DMS114 treated with DMSO at 0.1 percent for 48 hours (cell line): ENCODE measurements around the gene PAFAH1B2.
"Not testable (repeated sequence)": the region's sequence is repeated elsewhere in the genome, so short reads cannot be mapped to it uniquely, and the experiment has no call there.

Experiments used
- DNase-seq: peaks from one replicate; lab custom pipeline; 2025; ENCODE audit not compliant: unreplicated experiment; lab: John Stamatoyannopoulos, UW

The PAFAH1B2 gene, protein sequence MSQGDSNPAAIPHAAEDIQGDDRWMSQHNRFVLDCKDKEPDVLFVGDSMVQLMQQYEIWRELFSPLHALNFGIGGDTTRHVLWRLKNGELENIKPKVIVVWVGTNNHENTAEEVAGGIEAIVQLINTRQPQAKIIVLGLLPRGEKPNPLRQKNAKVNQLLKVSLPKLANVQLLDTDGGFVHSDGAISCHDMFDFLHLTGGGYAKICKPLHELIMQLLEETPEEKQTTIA

DNA sequence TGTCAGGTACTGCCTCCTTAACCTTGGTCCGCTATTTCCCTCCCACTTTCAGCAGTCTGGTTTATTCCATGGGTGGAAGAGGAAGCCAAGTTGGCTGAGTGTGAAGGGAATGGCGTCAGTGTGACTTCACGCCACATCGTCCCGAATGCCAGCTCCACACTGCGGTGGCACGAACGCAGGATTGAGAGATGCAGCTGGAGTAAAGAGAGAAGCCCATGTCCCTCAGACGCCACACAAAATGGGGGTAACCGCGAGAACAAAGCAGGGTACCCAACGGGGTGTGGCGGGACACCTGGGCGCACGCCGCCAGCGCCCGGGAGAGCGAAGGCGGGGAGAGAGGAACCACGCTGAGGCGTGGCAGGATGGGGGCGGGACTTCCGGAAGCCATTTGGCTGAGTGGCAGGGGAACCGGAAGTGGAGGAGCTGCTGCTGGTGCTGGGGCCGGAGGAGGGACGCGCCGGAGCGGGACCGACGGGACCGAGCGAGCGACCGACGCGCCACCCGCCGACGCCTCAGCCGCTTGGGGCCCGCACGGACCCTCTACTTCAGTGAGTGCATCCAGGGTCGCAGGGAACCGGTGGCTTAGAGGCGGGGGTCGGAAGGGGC is at the start of gene PAFAH1B2:
TSS of gene PAFAH1B2 (plus strand) at position 417 of the 606 bp plus-strand sequence. CDS start 8,161 bp downstream, outside the sequence.
- peak; percentile 54 for DNase-seq

DNA sequence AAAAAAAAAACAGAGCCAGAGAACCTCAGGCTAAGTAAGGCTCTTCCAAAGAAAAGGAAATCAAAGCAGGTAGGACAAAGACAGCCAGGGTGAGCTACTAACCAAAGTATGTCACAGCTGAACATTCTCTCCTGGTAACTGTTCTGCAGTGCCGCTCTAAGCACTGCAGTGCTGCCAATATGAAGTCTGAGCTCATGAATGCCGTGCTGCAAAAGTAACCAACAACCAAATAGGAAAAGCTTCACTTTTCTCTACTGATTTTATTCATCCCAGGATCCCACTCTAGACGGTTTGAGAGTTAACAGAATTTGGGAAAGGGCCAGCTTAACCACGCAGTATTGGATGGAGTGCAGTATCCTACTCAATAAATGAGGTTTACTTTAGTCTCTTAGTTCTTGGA is 49.3 kb upstream of the PAFAH1B2 start:
- DNase-seq, result no peak

DNA sequence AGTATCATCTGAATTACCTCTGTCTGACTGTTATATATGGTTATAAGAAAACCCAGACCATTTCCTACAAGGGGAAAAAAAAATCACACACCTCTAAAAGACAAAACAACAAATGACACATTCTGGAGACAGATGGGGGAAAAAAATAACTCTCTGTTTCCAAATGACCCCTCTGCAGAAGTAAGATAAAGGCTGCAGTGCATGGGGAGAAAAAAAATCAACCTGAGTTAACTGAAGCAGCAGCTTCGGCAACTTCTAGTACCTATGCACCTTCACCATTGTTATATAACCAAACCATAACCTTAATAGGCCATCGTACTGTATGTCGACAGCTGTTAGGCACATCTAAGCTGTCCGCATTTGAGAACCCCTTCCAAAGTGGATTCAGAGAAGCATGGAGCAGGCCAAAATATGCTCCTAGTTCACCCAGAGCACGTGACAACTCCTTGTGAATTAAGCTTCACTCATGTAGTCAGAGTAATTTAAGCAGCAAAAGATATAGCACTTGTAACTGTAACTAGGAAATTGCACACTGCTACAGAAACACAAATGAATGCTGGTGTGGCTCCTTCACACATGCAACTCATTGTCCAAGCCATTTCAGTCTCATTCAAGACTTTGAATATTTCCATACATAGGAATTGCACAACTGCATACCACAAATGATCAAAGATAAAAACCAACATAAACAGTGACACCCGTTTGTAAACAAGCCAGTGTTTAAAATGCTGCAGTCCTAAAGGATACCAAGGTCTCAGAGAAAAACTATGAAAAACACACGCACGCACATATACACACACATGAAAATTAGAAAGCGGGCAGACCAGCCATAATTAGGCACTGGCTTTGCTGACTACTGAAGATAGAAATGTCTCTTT is 48.6 kb upstream of the PAFAH1B2 start:
- DNase-seq, result no peak

DNA sequence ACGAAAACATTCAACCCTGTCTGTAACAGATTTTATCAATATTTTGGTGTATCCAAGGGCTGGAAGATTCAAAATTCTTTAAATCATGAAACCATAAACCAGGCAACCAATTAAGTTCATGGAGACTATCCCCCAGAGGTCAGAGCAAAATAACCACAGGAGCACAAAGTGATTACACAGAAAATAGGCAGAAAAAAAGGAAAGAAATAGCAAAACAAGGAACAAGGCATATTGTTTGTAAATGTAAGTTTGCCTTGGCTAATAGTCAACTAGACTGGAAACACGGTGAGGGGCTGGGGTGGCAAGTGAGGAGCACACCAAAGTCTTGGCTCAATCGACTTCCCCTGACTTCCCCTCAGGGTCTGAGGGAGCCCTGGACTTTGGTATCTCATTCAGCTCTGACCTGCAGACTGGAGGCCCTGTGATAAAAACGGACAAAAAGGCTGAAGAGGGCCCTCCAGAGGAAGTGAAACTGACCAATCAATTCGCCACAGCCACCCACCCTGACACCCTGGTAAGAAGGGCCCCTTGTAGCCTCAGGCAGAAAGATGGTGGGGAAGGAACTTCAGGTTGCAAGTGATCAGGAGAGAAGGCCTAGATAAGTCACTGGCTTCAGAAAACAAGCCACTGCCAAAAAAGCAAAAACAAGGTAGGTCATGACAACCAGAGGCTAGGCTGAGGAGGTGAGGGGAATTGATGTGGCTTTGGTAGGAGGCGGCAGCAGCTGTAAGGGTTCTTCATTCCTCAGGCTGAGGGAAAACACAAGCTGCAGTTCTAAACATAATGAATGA is 47.7 kb upstream of the PAFAH1B2 start:
- no peak for DNase-seq

DNA sequence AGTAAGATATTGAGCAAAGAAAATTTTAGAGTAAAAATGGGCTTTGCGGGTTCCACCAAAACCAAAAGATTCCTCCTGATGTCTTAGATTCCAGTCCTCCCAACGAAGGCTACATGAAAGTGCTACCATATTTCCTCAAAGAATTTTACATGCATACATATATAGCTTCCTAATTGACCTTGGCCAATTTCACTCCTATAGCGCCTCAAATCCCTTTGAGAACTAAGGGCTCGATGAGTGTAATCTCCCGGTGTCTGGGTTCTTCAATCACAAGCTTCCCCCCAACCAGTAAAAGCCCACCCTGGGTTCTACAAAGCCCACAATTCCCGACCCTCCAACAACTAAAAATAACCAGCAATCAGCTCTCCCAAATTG is 47.1 kb upstream of the PAFAH1B2 start:
- no peak for DNase-seq

DNA sequence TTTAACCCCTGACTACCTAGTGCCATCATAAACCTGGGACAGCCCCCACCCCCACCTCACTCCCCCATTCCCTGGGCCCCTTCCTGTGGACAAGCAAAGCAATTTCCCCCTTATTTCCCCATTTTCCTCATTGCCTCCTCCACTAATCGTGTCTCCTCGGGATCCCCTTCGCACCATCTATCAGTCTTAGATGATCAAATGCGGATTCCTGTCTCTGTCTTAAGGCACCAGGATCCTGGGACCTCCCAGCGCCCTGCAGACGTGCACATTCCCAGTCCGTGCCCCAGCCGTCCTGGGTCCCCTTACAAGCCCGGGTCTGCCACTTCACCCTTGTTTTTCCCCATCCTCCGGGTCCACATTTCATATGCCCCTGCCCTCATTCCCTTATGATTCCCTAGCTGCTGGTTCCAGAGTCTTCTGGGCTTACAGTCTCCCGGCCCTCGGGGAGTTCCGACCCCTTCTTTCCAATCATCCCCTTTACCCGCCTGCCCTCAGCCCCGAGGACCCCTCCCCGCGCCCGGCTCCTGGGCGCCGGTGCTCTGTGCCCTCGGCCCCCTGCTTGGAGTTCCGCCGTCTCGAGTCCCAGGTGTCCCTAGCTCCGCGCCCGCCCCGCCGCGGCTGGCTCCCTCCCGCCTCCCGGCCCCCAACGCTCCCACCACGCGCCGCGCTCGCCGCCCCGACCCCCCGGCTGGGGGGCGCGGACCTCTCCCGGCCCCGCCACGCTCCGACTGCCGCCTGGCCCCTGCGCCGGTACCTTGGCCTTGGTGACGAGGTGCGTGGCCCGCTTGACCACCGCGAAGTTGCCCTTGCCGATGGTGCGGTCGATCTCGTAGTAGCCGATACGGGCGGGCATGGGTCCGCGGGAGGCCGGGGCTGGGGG is 46.5 kb upstream of the PAFAH1B2 start:
- no peak for DNase-seq

DNA sequence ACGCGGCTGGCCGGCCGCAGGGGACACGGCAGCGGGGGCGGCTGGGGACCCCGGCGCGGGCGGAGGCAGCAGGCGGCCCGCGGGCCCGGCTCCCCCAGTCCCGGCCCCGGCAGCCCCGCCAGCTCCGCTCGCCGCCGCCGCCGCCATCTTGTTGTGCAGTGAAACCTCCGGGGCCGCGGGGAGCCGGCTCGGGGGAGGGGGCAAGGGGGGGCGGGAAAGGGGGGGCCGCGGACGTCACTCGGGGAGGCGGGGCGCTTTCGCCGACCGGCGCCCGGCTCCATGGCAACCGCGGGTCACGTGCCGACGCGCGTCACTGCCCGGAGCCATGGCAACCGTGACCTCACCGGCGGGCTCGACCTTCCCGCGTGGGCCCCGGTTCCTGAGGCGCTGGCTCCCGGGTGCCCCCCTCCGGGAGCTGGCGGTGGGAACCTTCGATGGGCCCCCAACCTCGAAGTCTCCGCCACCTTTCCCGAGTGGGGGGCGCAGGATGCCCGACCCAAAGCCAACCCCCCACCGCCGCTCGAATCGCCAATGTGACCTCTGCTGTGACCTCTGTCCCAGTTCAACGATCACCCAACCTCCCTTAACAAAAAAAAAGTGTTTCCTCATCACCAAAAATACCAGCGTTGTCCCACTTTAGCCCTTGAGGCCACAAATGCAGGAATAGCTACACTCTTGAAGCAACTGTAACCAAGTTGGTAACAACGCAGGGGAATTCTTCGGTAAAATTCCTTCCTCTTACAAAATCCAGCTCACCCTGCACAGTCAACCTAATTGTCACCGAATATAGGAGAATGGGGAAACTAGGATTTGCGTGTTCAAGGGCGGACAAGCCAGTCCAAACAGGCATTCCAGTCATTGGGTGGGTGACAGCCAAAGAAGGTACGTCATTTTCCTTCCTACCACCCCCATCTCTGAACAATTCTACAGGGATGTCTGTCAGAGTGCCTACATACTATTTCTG is 45.5 kb upstream of the PAFAH1B2 start, which contains the start of gene SIK3:
TSS of gene SIK3 (minus strand) at position 160 of the 964 bp plus-strand sequence. CDS start at position 147, 13 bp downstream.
- no peak for DNase-seq

DNA sequence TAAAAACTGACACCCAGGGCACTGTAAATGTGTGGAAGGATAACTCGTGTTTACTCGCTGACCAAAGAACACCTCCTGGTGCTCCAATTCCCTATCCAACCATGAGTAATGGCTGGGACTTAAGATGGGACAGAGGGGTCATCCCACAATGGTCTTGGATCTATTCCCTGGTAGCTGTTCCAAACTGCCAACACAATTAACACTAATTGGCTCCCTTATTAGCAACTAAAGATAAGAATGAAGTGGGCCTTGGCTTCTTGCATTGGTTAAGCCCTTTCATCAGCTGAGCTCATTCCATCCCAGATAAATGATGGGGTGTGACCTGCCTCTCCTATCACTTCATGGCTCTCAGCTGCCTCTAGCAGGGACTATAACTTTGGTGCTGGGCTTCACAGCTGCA is 44.4 kb upstream of the PAFAH1B2 start:
- DNase-seq, result no peak

DNA sequence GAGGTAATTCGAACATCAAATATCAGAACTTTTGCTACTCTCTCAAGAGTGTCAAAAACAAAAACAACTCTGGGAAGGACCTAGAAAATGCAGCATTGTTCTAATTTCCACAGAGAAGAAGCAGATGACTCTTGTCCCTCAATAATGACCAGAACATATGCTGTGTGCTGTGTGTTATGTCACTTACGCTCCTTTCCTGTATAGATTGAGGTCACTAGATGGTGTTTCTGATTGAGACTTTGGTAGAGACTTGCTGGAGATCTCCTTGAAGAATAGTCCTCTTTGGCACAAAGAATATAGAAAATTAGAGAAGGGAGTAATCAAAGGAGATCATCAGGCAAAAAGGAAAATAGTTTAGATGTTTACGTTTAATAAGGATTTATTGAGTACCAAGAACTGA is 43.5 kb upstream of the PAFAH1B2 start:
- DNase-seq, result no peak

DNA sequence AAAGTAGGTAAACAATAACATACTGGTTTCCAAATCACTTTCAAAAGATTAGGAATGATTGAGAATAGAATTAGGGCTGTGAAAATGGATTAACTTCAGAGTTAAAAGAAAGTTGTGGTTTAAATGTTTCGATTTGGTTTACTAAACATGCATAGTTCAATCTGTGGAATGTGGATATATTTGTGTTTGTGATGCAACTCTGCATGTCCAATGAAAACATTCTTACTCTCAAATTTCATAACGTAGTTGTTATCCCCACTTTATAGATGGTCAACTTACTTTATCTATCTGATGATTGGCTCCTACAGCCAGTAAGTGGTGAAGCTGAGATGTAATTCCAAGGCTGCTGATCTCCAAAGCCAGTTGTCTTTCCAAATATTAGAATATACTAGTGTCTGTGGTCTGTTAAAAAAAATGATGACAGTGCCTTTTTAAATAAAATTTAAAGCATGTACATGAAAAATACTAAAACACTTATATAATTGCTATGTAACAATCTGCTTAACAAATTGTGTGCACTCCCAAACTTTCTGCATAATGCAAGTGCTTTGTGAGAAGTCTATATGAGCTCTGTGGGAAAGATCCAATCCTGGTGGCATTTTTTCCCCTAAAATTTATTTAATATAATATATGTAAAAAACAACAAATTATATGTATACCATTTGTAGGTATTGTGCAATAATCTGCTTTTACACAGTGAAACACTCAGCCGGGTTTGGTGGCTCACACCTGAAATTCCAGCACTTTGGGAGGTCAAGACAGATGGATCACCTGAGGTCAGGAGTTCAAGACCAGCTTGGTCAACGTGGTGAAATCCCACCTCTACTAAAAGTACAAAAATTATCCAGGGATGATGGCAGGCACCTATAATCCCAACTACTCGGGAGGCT is 36.1 kb upstream of the PAFAH1B2 start:
- no peak for DNase-seq

DNA sequence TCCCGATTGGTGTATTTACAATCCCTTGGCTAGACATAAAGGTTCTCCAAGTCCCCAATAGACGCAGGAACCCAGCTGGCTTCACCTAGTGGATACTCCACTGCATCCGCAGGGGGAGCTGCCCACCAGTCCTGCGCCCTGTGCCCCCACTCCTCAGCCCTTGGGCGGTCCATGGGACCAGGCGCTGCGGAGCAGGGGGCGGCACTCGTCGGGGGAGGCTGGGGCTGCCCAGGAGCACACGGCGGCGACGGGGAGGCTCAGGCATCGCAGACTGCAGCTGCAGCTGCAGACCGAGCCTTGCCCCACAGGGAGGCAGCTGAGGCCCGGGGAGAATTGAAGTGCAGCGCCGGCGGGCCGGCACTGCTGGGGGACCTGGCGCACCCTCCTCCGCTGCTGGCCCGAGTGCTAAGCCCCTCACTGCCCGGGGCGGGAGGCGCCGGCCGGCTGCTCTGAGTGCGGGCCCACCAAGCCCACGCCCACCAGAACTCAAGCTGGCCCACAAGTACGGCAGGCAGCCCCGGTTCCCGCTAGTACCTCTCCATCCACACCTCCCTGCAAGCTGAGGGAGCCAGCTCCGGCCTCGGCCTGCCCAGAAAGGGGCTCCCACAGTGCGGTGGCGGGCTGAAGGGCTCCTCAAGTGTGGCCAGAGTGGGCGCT is 33.7 kb upstream of the PAFAH1B2 start:
- no peak for DNase-seq

DNA sequence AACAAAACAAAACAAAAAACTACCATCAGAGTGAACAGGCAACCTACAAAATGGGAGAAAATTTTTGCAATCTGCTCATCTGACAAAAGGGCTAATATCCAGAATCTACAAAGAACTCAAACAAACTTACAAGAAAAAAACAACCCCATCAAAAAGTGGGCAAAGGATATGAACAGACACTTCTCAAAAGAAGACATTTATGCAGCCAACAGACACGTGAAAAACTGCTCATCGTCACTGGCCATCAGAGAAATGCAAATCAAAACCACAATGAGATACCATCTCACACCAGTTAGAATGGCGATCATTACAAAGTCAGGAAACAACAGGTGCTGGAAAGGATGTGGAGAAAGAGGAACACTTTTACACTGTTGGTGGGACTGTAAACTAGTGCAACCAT is 31.6 kb upstream of the PAFAH1B2 start:
- not testable (repeated sequence) for DNase-seq

DNA sequence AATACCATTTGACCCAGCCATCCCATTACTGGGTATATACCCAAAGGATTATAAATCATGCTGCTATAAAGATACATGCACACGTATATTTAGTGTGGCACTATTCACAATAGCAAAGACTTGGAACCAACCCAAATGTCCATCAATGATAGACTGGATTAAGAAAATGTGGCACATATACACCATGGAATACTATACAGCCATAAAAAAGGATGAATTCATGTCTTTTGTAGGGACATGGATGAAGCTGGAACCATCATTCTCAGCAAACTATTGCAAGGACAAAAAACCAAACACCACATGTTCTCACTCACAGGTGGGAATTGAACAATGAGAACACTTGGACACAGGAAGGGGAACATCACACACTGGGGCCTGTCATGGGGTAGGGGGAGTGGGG is 31.1 kb upstream of the PAFAH1B2 start:
- DNase-seq, result not testable (repeated sequence)

DNA sequence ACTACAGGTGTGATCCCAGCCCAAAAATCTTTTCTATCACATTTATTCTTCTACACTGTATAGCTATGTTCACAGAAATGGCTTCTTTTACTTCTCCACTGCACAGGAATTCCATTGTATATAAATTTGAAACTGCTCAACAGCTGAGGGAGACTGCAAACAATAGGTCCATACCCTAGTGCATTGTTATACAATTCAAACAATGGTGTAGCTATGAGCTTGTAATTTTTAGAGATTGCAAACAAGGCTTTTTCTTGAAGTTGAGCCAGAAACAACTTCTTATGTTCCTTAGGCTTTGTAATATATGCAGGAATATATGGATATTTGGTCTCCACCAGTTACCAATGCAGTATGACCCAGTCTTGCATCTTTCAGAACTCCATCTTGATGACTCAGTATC is 26.4 kb upstream of the PAFAH1B2 start:
- no peak for DNase-seq

DNA sequence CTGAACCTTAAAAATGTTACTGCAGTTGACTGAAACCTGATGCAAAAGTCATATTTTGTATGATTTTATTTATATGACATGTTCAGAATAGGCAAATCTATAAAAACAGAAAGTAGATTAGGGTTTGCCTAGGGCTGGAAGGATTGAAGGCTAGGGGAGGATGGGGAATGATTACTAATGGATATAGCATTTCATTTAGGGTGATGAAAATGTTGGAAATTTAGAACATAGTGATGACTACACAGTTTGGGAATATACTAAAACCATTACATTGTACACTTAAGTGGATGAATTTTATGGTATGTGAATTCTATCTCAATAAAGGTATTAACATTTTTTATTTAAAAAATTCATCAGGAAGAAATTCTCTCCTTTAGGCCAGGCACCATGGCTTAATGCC is 22.9 kb upstream of the PAFAH1B2 start:
- DNase-seq, result no peak

DNA sequence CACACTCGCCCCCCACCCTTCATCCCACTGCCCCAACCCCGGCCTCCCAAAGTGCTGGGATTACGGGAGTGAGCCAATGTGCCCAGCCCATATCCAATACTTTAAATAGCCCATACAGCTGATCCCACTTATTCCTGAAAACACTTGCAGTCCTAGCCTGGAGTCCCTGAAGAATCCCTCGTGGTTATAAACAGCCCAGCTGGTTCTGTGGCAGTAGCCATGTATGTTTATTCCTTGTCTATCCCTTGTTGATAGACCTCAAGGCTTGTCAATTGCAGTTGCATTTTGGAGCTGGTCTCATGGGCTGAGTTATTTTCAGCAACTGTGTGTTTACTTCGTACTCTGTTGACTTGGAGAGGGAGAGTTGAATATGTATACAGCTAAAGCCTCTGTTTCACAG is 21.5 kb upstream of the PAFAH1B2 start:
- no peak for DNase-seq

DNA sequence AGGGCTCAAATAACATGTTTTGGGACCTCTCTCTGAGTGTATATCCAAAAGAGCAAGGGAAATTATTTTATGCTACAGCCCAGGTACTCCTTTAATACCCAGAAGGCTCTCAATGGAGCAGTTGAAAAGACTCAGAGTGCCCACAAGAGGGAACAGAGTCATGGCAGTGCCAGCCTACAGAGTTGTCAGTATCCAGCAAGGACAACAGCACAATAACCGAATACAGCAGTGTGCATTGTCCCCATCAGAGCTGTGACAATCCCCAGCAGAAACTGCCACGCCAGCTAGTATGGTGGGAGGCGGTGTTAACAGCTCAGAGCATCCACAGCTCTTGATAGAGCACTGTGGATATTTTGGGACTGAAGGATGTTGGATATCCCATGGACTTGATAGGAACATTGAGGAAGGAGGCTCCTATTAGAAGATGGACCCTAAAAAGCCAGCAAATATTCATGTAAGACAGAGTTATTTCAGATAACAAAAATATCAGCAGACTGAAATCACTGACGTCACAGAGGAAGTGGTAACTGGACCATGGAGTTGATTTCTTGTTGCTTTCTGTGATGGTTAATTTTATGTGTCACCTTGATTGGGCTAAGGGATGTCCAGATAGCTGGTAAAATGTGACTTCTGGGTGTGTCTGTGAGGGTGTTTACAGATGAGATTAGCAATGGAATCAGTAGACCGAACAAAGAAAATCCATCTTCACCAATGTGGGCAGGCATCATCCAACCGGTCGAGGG is 17.7 kb upstream of the PAFAH1B2 start:
- DNase-seq, result no peak
